Activated T-helper 2 cell treated with anti-CD3 and anti-CD28 coated beads, Interferon-gamma antibody, Interleukin-2, Interleukin-4, amounts not matched to agents 10 μg/mL and 5 μg/mL and 100 μg/mL, durations not matched to agents 14 hours and 24 hours and 36 hours (primary cell): ENCODE measurements around the gene ARHGEF7. TPM values are rescaled to one million over a fixed set of nuclear protein-coding genes. Genes with fewer than 3 reads are reported as not detected.

Experiments
- DNase-seq: peaks from one replicate; pipeline ENCODE4 v3.0.0; 2021; ENCODE audit warnings: low spot score
- H3K27ac Mint-ChIP-seq: one replicate; pipeline ENCODE4 v1.8.0; 2021; ENCODE audit warnings: mixed read lengths
- H3K27me3 Mint-ChIP-seq: one replicate; pipeline ENCODE4 v1.8.0; 2021; ENCODE audit warnings: low read depth, mixed read lengths
- H3K36me3 Mint-ChIP-seq: one replicate; pipeline ENCODE4 v1.8.0; 2021; ENCODE audit warnings: low read depth, mixed read lengths
- H3K4me1 Mint-ChIP-seq: one replicate; pipeline ENCODE4 v1.8.0; 2021; ENCODE audit warnings: low read depth, mixed read lengths
- H3K4me3 Mint-ChIP-seq: one replicate; pipeline ENCODE4 v1.8.0; 2021; ENCODE audit warnings: low read depth, mild to moderate bottlenecking, moderate library complexity, mixed read lengths
- H3K9me3 Mint-ChIP-seq: one replicate; pipeline ENCODE4 v1.8.0; 2021; ENCODE audit warnings: mixed read lengths
- intact Hi-C: fragments of 100-400 bp; cut with micrococcal nuclease; formaldehyde crosslinking; loops from one replicate; pipeline ENCODE4 v1.15.1; 2023
- total RNA-seq: library from RNA; stranded (reverse); gene quantifications from 2 replicates; pipeline ENCODE4 v1.2.3, GENCODE V29; 2022

ARHGEF7 gene
- total RNA-seq, 1 donor from 2014 or later, result 76.0 TPM

- Mint-ChIP-seq H3K27ac (no peak overlapping the region), H3K9me3 (peaks cover 3% of the 10 kb centered on the region), H3K27me3 (no peaks in the 10 kb centered on the region), H3K4me3 (no peak overlapping the region), H3K4me1 (no peaks in the 10 kb centered on the region), H3K36me3 (no peaks in the 10 kb centered on the region)
- no peak for DNase-seq
- intact Hi-C loops, result no loop called here
These were observed 226.8 kb downstream of the ARHGEF7 start for GRCh38 chr13:111341886-111342285.

DNA sequence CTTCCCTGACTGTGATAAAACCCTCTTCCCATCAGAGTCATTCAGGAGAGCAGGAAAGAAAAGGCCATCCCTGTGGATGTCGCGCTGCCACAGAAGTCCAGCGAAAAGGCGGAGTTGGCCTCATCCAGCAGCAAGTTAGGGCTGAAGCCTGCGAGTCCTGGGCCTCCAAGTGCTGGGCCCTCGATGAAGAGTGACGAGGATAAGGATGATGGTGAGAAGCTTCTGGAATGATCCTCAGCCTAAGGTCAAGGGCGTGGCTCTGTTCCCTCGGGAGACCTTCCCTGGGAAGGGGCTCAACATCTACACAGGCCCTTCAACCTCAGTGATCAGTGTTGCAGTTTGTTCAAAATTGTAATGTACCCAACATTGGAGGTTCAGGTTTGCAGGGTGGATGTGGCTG is 227.6 kb downstream of the ARHGEF7 start:
- H3K27me3 Mint-ChIP-seq, result no peaks in the 10 kb centered on the region
- H3K9me3 Mint-ChIP-seq, result peaks cover 3% of the 10 kb centered on the region
- H3K4me3 Mint-ChIP-seq, result no peak overlapping the region
- no peaks in the 10 kb centered on the region for H3K4me1 Mint-ChIP-seq
- no peaks in the 10 kb centered on the region for H3K36me3 Mint-ChIP-seq
- intact Hi-C loops, result no loop called here
- no peak for DNase-seq
- H3K27ac Mint-ChIP-seq, result no peak overlapping the region

DNA sequence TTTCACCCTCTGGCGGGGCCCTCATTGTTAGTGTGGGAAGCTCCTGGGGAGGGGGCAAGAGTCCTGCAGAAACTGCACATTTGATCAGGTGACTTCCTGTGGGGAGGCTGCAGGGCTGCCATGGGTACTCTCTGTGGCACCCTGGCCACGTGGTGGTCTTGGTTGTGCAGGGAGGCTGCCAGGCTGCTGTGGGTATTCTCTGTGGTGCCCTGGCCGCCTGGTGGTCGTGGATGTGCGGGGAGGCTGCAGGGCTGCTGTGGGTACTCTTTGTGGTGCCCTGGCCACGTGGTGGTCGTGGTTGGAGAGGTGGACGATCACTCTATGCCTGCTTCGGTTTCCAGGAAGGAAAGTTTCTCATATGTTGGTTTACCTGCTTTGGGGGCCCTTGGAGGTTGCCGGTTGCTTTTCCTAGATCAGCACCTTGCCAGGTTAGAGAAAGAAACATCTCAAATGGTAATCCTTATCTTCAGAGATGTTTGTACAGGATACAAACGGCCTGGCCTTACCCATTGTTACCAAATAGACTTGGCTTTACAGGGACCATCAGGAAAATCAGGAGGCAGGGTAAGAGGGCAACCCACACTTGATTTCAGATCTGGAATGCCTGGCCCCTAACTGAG is 228.2 kb downstream of the ARHGEF7 start:
- peaks cover 3% of the 10 kb centered on the region for H3K9me3 Mint-ChIP-seq
- H3K4me1 Mint-ChIP-seq, result no peaks in the 10 kb centered on the region
- H3K36me3 Mint-ChIP-seq, result no peaks in the 10 kb centered on the region
- no peaks in the 10 kb centered on the region for H3K27me3 Mint-ChIP-seq
- H3K27ac Mint-ChIP-seq, result no peak overlapping the region
- intact Hi-C loops, result no loop called here
- H3K4me3 Mint-ChIP-seq, result no peak overlapping the region
- no peak for DNase-seq

- DNase-seq, result no peak
- Mint-ChIP-seq H3K4me3 (no peak overlapping the region), H3K9me3 (no peaks in the 10 kb centered on the region), H3K4me1 (no peaks in the 10 kb centered on the region), H3K27me3 (no peaks in the 10 kb centered on the region), H3K27ac (no peak overlapping the region), H3K36me3 (no peaks in the 10 kb centered on the region)
- intact Hi-C loops, result no loop called here
These were observed 229.5 kb downstream of the ARHGEF7 start for GRCh38 chr13:111344471-111345191.

DNA sequence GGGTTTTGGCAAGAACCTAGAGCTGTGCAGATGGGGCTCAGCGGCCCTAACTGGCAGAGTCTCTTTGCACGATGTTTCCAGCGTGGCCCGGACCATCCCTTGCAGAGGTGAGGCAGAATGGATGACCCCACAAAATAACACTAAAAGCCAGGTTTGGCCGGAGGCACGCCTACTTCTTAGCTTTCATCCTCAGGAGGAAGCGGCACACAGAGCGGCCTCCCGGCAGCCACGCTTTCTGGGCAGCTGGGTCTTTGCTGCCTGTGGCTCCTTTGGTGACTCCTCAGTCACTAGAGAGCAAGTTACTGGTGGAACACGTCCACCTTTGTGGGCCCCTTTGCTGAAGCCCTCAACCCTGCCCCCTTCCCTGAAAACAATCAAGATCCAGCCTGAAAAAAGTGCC is 230.6 kb downstream of the ARHGEF7 start:
- intact Hi-C loops, result no loop called here
- Mint-ChIP-seq H3K27me3 (no peaks in the 10 kb centered on the region), H3K9me3 (no peaks in the 10 kb centered on the region), H3K36me3 (no peaks in the 10 kb centered on the region), H3K4me1 (no peaks in the 10 kb centered on the region), H3K4me3 (no peak overlapping the region), H3K27ac (no peak overlapping the region)
- DNase-seq, result no peak

- intact Hi-C loops, result no loop called here
- no peaks in the 10 kb centered on the region for H3K9me3 Mint-ChIP-seq
- no peak for DNase-seq
- H3K27me3 Mint-ChIP-seq, result no peaks in the 10 kb centered on the region
- H3K36me3 Mint-ChIP-seq, result no peaks in the 10 kb centered on the region
- H3K4me3 Mint-ChIP-seq, result no peak overlapping the region
- no peaks in the 10 kb centered on the region for H3K4me1 Mint-ChIP-seq
- H3K27ac Mint-ChIP-seq, result no peak overlapping the region
These were observed 231.1 kb downstream of the ARHGEF7 start for GRCh38 chr13:111346101-111346680.

- no peaks in the 10 kb centered on the region for H3K4me1 Mint-ChIP-seq
These were observed 232.3 kb downstream of the ARHGEF7 start for GRCh38 chr13:111347438-111347837.

DNA sequence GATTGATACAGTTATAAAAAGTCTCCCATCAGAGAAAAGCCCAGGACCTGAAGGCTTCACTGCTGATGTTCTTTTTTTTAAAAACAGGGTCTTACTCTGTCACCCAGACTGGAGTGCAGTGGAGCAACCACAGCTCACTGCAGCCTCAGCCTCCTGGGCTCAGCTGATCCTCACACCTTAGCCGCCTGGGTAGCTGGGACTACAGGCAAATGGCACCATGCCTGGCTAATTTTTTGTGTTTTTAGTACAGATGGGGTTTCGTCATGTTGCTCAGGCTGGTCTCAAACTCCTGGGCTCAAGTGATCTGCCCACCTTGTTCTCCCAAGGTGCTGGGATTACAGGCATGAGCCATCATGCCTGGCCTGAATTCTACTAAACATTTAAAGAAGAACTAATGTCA is 238.4 kb downstream of the ARHGEF7 start:
- peaks cover 2% of the 10 kb centered on the region for H3K4me1 Mint-ChIP-seq
- no peaks in the 10 kb centered on the region for H3K36me3 Mint-ChIP-seq
- DNase-seq, result no peak
- H3K27ac Mint-ChIP-seq, result no peak overlapping the region
- H3K9me3 Mint-ChIP-seq, result peaks cover 7% of the 10 kb centered on the region
- intact Hi-C loops, result no loop called here
- H3K4me3 Mint-ChIP-seq, result no peak overlapping the region
- H3K27me3 Mint-ChIP-seq, result peaks cover 27% of the 10 kb centered on the region

More at GRCh38 chr13:111347438-111347837, 232.3 kb downstream of the ARHGEF7 start:
- intact Hi-C loops, result no loop called here
- H3K36me3 Mint-ChIP-seq, result no peaks in the 10 kb centered on the region
- no peak for DNase-seq
- H3K27ac Mint-ChIP-seq, result no peak overlapping the region
- H3K27me3 Mint-ChIP-seq, result peaks cover 6% of the 10 kb centered on the region
- no peak overlapping the region for H3K4me3 Mint-ChIP-seq
- peaks cover 7% of the 10 kb centered on the region for H3K9me3 Mint-ChIP-seq

DNA sequence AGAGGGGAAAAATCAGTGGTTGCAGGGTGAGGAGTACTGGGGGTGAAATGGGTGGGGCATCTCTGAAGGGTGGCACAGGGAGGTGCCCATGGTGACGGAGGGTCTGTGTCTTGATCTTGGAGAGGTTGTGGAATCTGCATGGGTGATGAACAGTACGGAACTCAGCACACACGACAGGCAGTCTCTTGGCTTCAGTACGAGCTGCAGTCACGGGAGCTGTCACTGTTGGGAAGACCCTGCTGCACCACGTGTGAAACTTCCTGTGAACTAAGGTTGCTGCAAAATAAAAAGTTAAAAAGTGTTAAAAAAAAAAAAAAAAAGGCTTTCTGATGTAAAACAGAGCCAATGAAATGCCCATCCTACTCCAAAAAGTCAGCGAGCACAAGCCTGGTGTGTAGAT is 239.7 kb downstream of the ARHGEF7 start:
- no peak for DNase-seq
- Mint-ChIP-seq H3K4me1 (peaks cover 2% of the 10 kb centered on the region), H3K9me3 (peaks cover 7% of the 10 kb centered on the region), H3K4me3 (no peak overlapping the region), H3K27me3 (peaks cover 27% of the 10 kb centered on the region), H3K36me3 (no peaks in the 10 kb centered on the region), H3K27ac (no peak overlapping the region)
- intact Hi-C loops, result no loop called here

Other genes with a start within 250 kb of the ARHGEF7 start
- 111 and 120 TPM in 2 replicates for gene ANKRD10, start 200.2 kb upstream of the ARHGEF7 start, total RNA-seq
- gene TEX29, start 205.3 kb downstream of the ARHGEF7 start, total RNA-seq, result 0.46 and 0.51 TPM in 2 replicates